ENCODE data around the gene ELAVL2. TPM values are rescaled to one million over a fixed set of nuclear protein-coding genes. Genes with fewer than 3 reads are reported as not detected.

ELAVL2 gene
- total RNA-seq, 1 experiment from 2014 or later, result 35.9 TPM

GRCh38 chr9:23829580-23830475 lies 3.8 kb upstream of the ELAVL2 start (continued):
- TF ChIP-seq ZNF281 (CRISPR knock-in tag; IDR thresholded peaks at IDR 0.05), result no peak
- TF ChIP-seq SOX15 (CRISPR knock-in tag; IDR thresholded peaks at IDR 0.05), result no peak
- no peak for TF ChIP-seq ZNF423 (CRISPR knock-in tag; IDR thresholded peaks at IDR 0.05)
- TF ChIP-seq ARID4B (CRISPR knock-in tag; IDR thresholded peaks at IDR 0.05; ENCODE audit: borderline replicate concordance), result peak; percentile 49; the same call in 1 of the 2 replicates
- no peak for TF ChIP-seq CBFB (CRISPR knock-in tag; IDR thresholded peaks at IDR 0.05; ENCODE audit: low read depth)
- peak; percentile 33; the same call in 1 of the 2 replicates for TF ChIP-seq CREM (CRISPR knock-in tag; IDR thresholded peaks at IDR 0.05)
- TF ChIP-seq ZNF425 (CRISPR knock-in tag; conservative IDR thresholded peaks at IDR 0.05), result no peak
- TF ChIP-seq PRRX2 (CRISPR knock-in tag; IDR thresholded peaks at IDR 0.05), result no peak
- TF ChIP-seq FOXP4 (CRISPR knock-in tag; IDR thresholded peaks at IDR 0.05), result peak; percentile 24; the same call in 1 of the 2 replicates
- no peak for TF ChIP-seq TP53 (CRISPR knock-in tag; IDR thresholded peaks at IDR 0.05)
- TF ChIP-seq NFATC4 (CRISPR knock-in tag; IDR thresholded peaks at IDR 0.05), result no peak
- TF ChIP-seq ATF3 (CRISPR knock-in tag; conservative IDR thresholded peaks at IDR 0.05), result no peak
- no peak for TF ChIP-seq FOXK1 (CRISPR knock-in tag; IDR thresholded peaks at IDR 0.05)

GRCh38 chr9:23825700-23826099 lies 340 bp downstream of the ELAVL2 start:
- no peaks in the 10 kb centered on the region for H3K9me3 Mint-ChIP-seq
- ChIA-PET CTCF (interaction anchor here (1.0 to 1.4 kb wide), 3 partner anchors 17 to 410 kb away, joined by 3 to 4 read pairs (median 4); no protein-coding TSS in a partner anchor), POLR2A (interaction anchor here (0.8 to 1.2 kb wide), 3 partner anchors 12 to 142 kb away, joined by 3 read pairs; no protein-coding TSS in a partner anchor)
- TF ChIP-seq JAZF1 (CRISPR knock-in tag; IDR thresholded peaks at IDR 0.05), result no peak
- no peak for TF ChIP-seq CBFB (CRISPR knock-in tag; IDR thresholded peaks at IDR 0.05; ENCODE audit: low read depth)
- TF ChIP-seq ZNF263 (CRISPR knock-in tag; IDR thresholded peaks at IDR 0.05; ENCODE audit: low read depth), result no peak
- no peak for TF ChIP-seq ZSCAN18 (CRISPR knock-in tag; IDR thresholded peaks at IDR 0.05)
- TF ChIP-seq NFE2L1 (CRISPR knock-in tag; IDR thresholded peaks at IDR 0.05), result no peak
- no peak for TF ChIP-seq RORB (CRISPR knock-in tag; IDR thresholded peaks at IDR 0.05)
- no peak for TF ChIP-seq AR (CRISPR knock-in tag; IDR thresholded peaks at IDR 0.05)

More at GRCh38 chr9:23825700-23826099, 340 bp downstream of the ELAVL2 start:
- Mint-ChIP-seq H3K27me3 (ENCODE audit: low read depth) (peaks cover 20% of the 10 kb centered on the region), H3K4me3 (no peak overlapping the region), H3K4me1 (peaks cover 20% of the 10 kb centered on the region), H3K36me3 (no peaks in the 10 kb centered on the region), H3K27ac (no peak overlapping the region)
- ATAC-seq, result no peak
- DNase-seq (ENCODE audit: low spot score), result no peak
